Raji (cell line): ENCODE measurements around the gene IFT22.

ENCODE experiments used
- POLR2A ChIP-seq: IDR thresholded peaks from 2 replicates; pipeline ENCODE4 v1.6.1; 2011; ENCODE audit warnings: low read depth, low read length, control low read depth; ENCODE audit not compliant: insufficient read depth

The IFT22 gene

DNA sequence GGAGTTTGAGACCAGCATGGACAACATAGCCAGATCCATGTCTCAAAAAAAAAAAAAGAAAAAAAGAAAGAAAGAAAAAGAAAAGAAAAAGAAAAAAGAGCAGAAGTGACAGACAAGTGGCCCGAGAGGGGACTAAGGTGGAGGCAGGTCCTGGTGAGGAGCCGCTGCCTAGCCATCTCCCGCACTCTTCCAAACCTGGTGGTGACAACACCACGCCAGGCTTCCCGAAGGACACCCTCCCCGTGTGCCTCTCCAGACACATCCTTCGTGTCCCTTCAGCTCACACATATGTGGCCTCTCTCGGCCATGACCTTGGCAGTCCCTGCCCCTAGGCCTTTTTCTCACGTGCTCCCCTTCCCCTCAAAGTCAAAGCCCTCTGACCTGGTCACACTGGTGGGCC lies 36.4 kb downstream of the IFT22 start:
- no peak for TF ChIP-seq POLR2A

DNA sequence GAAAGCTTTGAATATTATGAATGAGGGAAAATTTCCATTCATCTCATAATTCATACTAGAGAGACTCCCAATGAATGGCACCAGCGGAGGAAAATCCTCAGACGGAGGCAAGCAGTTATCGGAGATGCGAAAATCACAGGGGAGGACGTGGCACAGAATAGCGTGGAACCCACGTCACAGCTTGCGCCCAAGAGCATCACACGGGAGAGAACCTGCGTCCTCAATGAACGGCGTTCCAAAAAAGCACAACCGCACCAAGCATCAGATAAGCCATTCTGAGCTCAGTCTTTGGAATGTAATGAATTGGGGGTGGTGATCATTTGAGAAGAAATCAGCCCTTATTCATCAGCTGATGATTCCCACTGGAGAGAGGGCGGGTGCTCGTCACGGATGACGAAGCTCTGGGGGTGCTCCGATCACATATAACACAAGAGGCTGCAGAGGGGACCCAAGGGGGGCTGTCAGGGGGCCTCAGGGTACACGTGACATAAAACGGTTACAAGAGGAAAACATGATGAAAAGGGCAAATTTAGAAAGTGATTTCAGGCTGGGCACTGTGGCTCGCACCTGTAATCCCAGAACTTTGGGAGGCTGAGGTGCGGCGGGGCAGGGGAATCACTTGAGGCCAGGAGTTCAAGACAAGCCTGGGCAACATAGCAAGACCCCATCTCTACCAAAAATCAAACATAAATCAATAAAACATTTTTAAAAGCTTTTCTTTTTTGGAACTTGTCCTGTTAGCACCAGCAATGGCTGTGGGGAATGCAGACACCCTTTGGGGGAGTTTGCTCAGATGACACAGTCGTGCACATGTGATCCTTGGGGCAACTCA lies 42.9 kb downstream of the IFT22 start:
- TF ChIP-seq POLR2A: no peak

DNA sequence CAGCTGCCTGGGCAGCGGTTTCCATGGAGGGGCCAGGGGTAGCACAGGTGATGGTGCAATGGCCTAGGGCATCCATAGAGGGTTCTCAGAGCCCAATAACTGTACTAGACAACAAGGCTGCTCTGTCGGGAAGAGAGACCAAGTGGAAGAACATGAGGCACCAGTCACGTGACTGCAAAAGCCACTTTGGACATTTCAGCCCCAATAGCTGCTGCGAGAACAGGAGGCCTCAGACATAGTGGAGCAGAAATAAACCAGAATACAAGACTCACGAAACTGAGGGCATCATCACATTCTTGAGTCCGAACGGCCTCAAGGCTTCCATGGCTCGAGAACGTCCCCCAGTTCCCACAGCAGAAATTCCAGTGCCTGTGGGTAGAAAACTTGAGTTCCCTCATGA lies 44.5 kb downstream of the IFT22 start:
- TF ChIP-seq POLR2A: no peak

DNA sequence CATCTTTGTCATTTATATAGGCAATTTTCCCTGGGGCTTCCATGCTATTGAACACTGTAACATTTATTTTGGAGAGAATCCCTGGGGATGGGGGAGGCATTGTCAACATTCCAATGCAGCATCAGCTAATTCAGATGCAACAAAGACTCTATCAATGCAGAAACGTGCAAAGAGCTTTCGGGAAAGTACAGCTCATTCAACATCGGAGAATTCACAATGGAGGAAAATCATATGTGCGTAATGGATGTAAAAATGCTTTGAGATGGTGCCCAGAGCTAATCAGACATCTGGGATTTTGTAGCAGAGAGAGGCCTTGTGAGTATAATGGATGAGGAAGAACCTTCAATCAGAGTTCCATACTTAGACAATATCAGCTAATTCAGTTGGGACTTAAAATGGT lies 48.4 kb downstream of the IFT22 start:
- TF ChIP-seq POLR2A: no peak

DNA sequence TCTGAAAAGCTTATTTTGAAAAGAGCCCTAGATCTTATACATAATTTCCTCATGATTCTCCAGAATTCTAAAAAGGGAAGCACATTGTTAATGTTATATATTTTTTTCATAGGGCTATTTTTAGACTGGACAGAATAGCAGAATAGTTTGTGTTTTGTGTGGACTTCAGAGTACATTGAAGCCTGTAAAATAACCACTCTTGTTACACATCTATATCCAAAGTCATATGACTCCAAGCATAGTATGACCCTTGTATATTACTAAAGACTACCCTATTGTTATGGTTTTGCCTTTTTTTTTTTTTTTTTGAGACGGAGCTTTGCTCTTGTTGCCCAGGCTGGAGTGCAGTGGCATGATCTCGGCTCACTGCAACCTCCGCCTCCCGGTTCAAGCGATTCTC lies 50.6 kb downstream of the IFT22 start:
- TF ChIP-seq POLR2A: no peak

DNA sequence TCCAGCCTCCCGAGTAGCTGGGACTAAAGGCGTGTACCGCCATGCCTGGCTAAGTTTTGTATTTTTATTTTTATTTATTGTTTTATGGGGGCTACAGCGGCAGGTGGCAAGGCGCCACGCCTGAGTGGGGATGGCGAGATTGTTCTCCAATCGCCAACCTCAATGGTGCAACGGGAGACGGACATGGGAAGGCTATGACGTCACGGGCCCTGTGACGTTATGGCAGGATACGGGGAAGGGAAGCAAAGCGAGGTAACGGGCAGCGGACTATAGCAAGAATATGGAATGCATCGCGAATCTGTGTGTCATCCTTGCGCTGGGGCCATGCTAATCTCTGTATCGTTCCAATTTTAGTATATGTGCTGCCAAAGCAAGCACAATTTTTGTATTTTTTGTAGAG lies 51.9 kb downstream of the IFT22 start:
- TF ChIP-seq POLR2A: no peak

DNA sequence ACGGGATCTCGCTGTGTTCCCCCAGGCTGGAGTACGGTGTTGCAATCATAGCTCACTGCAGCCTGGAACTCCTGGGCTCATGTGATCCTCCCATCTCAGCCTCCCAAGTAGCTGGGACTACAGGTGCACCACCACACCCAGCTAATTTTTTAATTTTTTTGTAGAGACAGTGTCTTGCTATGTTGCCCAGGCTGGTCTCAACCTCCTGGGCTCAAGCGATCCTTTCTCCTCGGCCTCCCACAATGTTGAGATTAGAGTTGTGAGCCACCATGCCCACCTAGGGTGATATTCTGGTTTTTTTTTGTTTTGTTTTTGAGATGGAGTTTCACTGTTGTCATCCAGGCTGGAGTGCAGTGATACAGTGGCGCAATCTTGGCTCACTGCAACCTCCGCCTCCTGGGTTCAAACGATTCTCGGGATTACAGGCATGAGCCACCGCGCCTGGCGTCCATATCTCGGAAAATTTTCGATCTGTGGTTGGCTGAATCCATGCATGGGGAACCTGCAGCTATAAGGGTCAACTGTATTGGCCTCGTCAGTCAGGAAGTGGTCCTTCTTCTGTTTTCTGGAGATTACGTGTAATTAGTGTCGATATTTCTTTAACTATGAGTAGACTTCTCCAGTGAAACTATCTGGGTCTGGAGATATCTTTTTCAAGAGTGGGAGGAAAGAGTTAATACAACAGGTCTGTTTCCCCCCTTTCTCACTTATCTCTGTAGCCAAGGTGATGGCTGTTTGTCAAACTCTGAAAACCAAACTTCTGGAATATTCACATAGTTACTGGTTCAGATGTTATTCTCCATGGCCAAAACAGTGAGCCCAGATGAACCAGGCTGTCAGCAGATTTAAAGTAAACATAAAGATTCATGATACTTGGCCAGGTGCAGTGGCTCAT lies 55.7 kb downstream of the IFT22 start:
- no peak for TF ChIP-seq POLR2A
